Mesendoderm (in vitro differentiated cells): ENCODE results near the gene KCNC2.

ENCODE experiments used
- DNase-seq: peaks from one replicate; pipeline ENCODE4 v3.0.0; 2013
- H2AK5ac ChIP-seq: 2 replicates; pipeline ENCODE4 v1.6.1; 2013; ENCODE audit warnings: low read length, inconsistent platforms
- H2BK120ac ChIP-seq: 2 replicates; pipeline ENCODE4 v1.6.1; 2013; ENCODE audit warnings: low read depth, mild to moderate bottlenecking, low read length, moderate library complexity, mixed read lengths
- H2BK15ac ChIP-seq: replicated peaks from 2 replicates; pipeline ENCODE4 v1.6.1; 2013; ENCODE audit warnings: low read depth, mild to moderate bottlenecking, moderate library complexity
- H2BK5ac ChIP-seq: 2 replicates; pipeline ENCODE4 v1.6.1; 2013; ENCODE audit warnings: low read length, inconsistent platforms
- H3K18ac ChIP-seq: 2 replicates; pipeline ENCODE4 v1.6.1; 2013; ENCODE audit warnings: mild to moderate bottlenecking, low read length, mixed read lengths
- H3K23ac ChIP-seq: one replicate; pipeline ENCODE4 v1.6.1; 2013; ENCODE audit warnings: low read length
- H3K27ac ChIP-seq: 2 replicates; pipeline ENCODE4 v1.5.1; 2013; ENCODE audit warnings: low read depth, mild to moderate bottlenecking, inconsistent platforms, low read length, moderate library complexity
- H3K27me3 ChIP-seq: 2 replicates; pipeline ENCODE4 v1.6.1; 2013; ENCODE audit warnings: low read length, control low read depth, mild to moderate bottlenecking, inconsistent platforms; ENCODE audit not compliant: insufficient read depth, poor library complexity
- H3K36me3 ChIP-seq: 2 replicates; pipeline ENCODE4 v1.6.1; 2013; ENCODE audit warnings: low read length, inconsistent platforms; ENCODE audit not compliant: control insufficient read depth, insufficient read depth
- H3K4ac ChIP-seq: one replicate; pipeline ENCODE4 v1.6.1; 2013; ENCODE audit warnings: low read depth, mild to moderate bottlenecking, low read length, moderate library complexity
- H3K4me1 ChIP-seq: 2 replicates; pipeline ENCODE4 v1.6.1; 2013; ENCODE audit warnings: low read depth, low read length, inconsistent platforms; ENCODE audit not compliant: control insufficient read depth
- H3K4me2 ChIP-seq: 2 replicates; pipeline ENCODE4 v1.6.1; 2013; ENCODE audit warnings: low read length
- H3K4me3 ChIP-seq: 2 replicates; pipeline ENCODE4 v1.5.1; 2013; ENCODE audit warnings: mild to moderate bottlenecking, low read length
- H3K56ac ChIP-seq: one replicate; pipeline ENCODE4 v1.6.1; 2013; ENCODE audit warnings: low read length
- H3K79me1 ChIP-seq: 2 replicates; pipeline ENCODE4 v1.6.1; 2013; ENCODE audit warnings: low read length, inconsistent platforms
- H3K79me2 ChIP-seq: 2 replicates; pipeline ENCODE4 v1.6.1; 2013; ENCODE audit warnings: mild to moderate bottlenecking, low read length; ENCODE audit not compliant: control insufficient read depth, insufficient read depth
- H3K9ac ChIP-seq: 2 replicates; pipeline ENCODE4 v1.6.1; 2013; ENCODE audit warnings: low read length, inconsistent platforms
- H4K5ac ChIP-seq: one replicate; pipeline ENCODE4 v1.6.1; 2013; ENCODE audit warnings: low read length
- H4K8ac ChIP-seq: one replicate; pipeline ENCODE4 v1.6.1; 2013; ENCODE audit warnings: low read depth, mild to moderate bottlenecking, control low read depth, low read length, moderate library complexity
- WGBS: extraction: QIAGEN DNeasy Blood & Tissue Kit; methylation state at CpG from one replicate; pipeline ENCODE4 v1.1.7; 2013; ENCODE audit warnings: low lambda C conversion rate, missing lambda C conversion rate; ENCODE audit not compliant: insufficient coverage; ENCODE audit errors: extremely low coverage; 5-methylcytosine and 5-hydroxymethylcytosine counted together

KCNC2 gene

DNA sequence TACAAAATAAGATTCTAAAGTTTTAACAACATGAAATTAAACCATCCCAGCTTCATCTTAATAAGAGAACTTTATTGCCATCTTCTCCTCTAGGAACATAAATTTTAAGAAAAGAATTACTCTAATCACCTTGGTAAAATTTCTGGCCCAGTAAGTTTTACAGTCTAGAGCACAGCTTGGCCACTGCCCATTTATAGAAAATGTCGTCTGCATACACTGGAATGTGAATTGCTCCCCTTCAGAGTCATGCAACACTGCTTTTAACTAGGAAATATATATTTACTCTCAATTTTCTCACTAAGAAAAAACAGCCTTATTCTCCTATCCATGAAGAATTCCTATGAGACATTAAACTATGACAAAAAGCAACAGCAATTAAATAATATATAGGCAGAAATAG lies 48.2 kb downstream of the KCNC2 start:
- no peak overlapping the region for H3K4ac ChIP-seq
- H3K36me3 ChIP-seq = no peaks in the 10 kb centered on the region
- no peak overlapping the region for H2BK120ac ChIP-seq
- no peaks in the 10 kb centered on the region for H3K4me1 ChIP-seq
- no peak overlapping the region for H3K4me2 ChIP-seq
- no peaks in the 10 kb centered on the region for H3K27me3 ChIP-seq
- H3K27ac ChIP-seq = no peak overlapping the region
- H3K56ac ChIP-seq = no peak overlapping the region
- H3K18ac ChIP-seq = no peak overlapping the region
- no peak overlapping the region for H4K8ac ChIP-seq
- DNase-seq = no peak
- H3K9ac ChIP-seq = no peak overlapping the region
- H4K5ac ChIP-seq = no peak overlapping the region
- no peaks in the 10 kb centered on the region for H3K79me1 ChIP-seq
- H2BK15ac ChIP-seq = no peak overlapping the region
- H3K79me2 ChIP-seq = no peaks in the 10 kb centered on the region
- WGBS = no CpG with 5 or more reads among the region's 1 CpG
- no peak overlapping the region for H2BK5ac ChIP-seq
- H3K23ac ChIP-seq = no peak overlapping the region
- no peak overlapping the region for H2AK5ac ChIP-seq
- no peak overlapping the region for H3K4me3 ChIP-seq

DNA sequence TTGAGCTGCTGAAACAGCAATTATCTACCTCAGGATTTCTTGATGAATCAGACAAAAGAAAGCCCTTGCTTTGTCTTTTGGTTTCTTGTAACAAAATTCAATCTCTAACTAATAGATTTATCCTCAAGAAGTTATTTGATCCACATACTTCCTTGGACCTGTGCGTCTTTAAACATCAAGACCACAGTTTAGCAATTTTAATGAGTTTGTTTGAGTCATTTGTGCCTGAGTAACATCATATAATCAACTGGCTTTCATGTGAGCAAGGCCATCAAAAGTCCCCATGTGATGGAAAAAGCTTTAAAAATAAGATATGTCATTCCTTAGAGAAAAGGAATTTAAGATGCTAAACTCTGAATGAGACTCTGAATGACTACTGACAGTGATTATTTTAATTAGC lies 52.3 kb downstream of the KCNC2 start:
- Histone ChIP-seq H3K79me1 (no peaks in the 10 kb centered on the region), H3K4me3 (no peak overlapping the region), H3K27ac (no peak overlapping the region), H3K27me3 (no peaks in the 10 kb centered on the region), H3K4ac (no peak overlapping the region), H4K8ac (no peak overlapping the region), H3K56ac (no peak overlapping the region), H3K23ac (no peak overlapping the region), H2BK15ac (no peak overlapping the region), H4K5ac (no peak overlapping the region), H3K18ac (no peak overlapping the region), H3K4me2 (no peak overlapping the region), H2BK5ac (no peak overlapping the region), H3K4me1 (no peaks in the 10 kb centered on the region), H3K9ac (no peak overlapping the region), H3K36me3 (no peaks in the 10 kb centered on the region), H2AK5ac (no peak overlapping the region), H2BK120ac (no peak overlapping the region), H3K79me2 (no peaks in the 10 kb centered on the region)
- WGBS = no CpG with 5 or more reads among the region's 1 CpG
- DNase-seq = no peak

DNA sequence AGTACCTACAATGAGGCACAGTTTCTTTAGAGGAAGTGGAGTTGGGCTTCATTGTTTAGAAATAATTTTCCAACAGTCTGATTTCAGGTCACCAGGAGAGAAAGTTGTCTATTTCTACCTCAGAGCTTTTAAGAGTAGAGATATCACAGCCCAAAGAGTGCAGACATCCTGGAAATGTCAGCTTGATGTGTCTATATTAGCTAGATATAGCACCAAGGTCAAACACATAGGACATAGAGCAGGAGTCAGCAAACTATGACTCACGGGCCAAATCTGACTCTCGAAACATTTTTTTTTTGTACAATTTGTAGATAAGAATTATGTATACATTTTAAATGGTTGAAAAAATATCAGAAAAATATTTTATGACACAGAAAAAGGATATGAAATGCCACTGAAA lies 53.7 kb downstream of the KCNC2 start:
- Histone ChIP-seq H4K5ac (no peak overlapping the region), H3K27me3 (no peaks in the 10 kb centered on the region), H3K18ac (no peak overlapping the region), H3K36me3 (no peaks in the 10 kb centered on the region), H3K4me2 (no peak overlapping the region), H3K79me2 (no peaks in the 10 kb centered on the region), H3K27ac (no peak overlapping the region), H3K9ac (no peak overlapping the region), H3K4me3 (no peak overlapping the region), H2BK120ac (no peak overlapping the region), H2BK15ac (no peak overlapping the region), H2BK5ac (no peak overlapping the region), H2AK5ac (no peak overlapping the region), H3K79me1 (no peaks in the 10 kb centered on the region), H3K4me1 (no peaks in the 10 kb centered on the region), H3K4ac (no peak overlapping the region), H3K56ac (no peak overlapping the region), H4K8ac (no peak overlapping the region), H3K23ac (no peak overlapping the region)
- no CpG with 5 or more reads among the region's 2 CpGs for WGBS
- no peak for DNase-seq

DNA sequence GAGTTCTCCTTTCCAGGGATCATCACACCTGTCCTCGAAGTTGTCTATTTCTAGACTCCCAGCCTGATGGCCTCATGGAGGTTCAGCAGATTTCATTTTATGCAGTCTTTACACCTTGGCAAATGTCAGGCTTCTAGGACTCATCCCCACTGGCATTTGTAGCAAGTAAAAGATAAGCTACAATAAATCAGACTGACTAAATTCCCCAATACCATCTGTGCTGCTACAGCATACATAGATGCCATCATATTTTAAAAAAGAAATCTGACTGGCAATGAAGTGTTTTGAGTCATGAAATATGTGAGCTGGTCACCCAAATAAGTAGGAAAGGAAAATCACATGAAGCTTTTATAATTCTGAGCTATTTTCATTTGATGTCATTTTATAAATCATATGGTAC lies 55.3 kb downstream of the KCNC2 start:
- H3K36me3 ChIP-seq = no peaks in the 10 kb centered on the region
- no peak overlapping the region for H3K18ac ChIP-seq
- no peak for DNase-seq
- H3K4me2 ChIP-seq = no peak overlapping the region
- H3K79me2 ChIP-seq = no peaks in the 10 kb centered on the region
- H3K79me1 ChIP-seq = no peaks in the 10 kb centered on the region
- no peak overlapping the region for H3K4ac ChIP-seq
- H3K56ac ChIP-seq = no peak overlapping the region
- H3K4me1 ChIP-seq = no peaks in the 10 kb centered on the region
- H3K27me3 ChIP-seq = no peaks in the 10 kb centered on the region
- H3K23ac ChIP-seq = no peak overlapping the region
- H4K5ac ChIP-seq = no peak overlapping the region
- H2BK5ac ChIP-seq = no peak overlapping the region
- no peak overlapping the region for H2BK120ac ChIP-seq
- WGBS = no CpG with 5 or more reads among the region's 1 CpG
- no peak overlapping the region for H3K27ac ChIP-seq
- H4K8ac ChIP-seq = no peak overlapping the region
- no peak overlapping the region for H2AK5ac ChIP-seq
- no peak overlapping the region for H3K9ac ChIP-seq
- no peak overlapping the region for H2BK15ac ChIP-seq
- no peak overlapping the region for H3K4me3 ChIP-seq

DNA sequence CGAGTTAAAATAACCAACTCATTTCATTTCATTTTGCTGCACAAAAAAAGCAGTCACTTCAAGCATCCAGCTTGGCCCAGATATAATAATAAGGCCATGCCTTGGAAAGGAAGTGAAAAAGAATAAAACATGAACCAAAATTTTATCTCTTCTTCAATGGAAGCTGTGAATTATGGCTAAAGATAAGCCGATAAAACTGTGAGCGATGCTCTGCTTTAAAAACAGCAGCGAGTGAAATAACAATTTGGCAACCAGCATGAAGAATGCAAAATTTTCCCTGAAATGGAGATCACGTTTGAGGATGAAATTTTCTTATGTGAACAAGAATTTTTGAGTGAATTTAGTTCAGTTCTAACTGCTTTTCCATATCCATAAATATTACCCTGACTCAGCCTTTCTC lies 70.4 kb downstream of the KCNC2 start:
- Histone ChIP-seq H3K79me1 (no peaks in the 10 kb centered on the region), H3K4ac (no peak overlapping the region), H3K56ac (no peak overlapping the region), H3K23ac (no peak overlapping the region), H3K79me2 (no peaks in the 10 kb centered on the region), H2BK5ac (no peak overlapping the region), H3K27ac (no peak overlapping the region), H4K8ac (no peak overlapping the region), H3K36me3 (no peaks in the 10 kb centered on the region), H4K5ac (no peak overlapping the region), H3K18ac (no peak overlapping the region), H2AK5ac (no peak overlapping the region), H2BK15ac (no peak overlapping the region), H3K9ac (no peak overlapping the region), H3K4me3 (no peak overlapping the region), H2BK120ac (no peak overlapping the region), H3K27me3 (no peaks in the 10 kb centered on the region), H3K4me1 (no peaks in the 10 kb centered on the region), H3K4me2 (no peak overlapping the region)
- WGBS = no CpG with 5 or more reads among the region's 5 CpGs
- no peak for DNase-seq

DNA sequence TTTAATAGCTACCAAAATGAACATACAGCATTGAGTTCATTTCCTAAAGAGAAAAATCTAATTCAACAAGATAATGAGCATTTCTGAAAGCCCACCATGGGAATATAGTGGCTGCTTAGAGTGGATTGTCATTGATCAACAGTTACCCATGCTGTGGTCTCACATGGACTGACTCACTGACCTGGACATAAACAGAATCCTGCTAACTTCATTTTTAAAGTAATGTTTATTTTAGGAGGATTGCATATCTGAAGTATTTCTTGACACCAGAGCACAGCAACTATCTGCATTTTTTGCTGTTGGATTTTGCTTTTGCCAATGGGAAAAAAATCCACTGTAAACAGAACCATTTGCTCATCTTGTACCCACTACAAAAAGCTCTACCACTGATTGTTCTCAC lies 71.7 kb downstream of the KCNC2 start:
- no peaks in the 10 kb centered on the region for H3K79me2 ChIP-seq
- H3K27ac ChIP-seq = no peak overlapping the region
- H3K9ac ChIP-seq = no peak overlapping the region
- H3K18ac ChIP-seq = no peak overlapping the region
- H3K56ac ChIP-seq = no peak overlapping the region
- no peaks in the 10 kb centered on the region for H3K36me3 ChIP-seq
- H3K4ac ChIP-seq = no peak overlapping the region
- no peak overlapping the region for H4K5ac ChIP-seq
- no peak overlapping the region for H2BK5ac ChIP-seq
- no peaks in the 10 kb centered on the region for H3K79me1 ChIP-seq
- H2BK15ac ChIP-seq = no peak overlapping the region
- H3K23ac ChIP-seq = no peak overlapping the region
- no peak for DNase-seq
- no peak overlapping the region for H3K4me2 ChIP-seq
- no peak overlapping the region for H4K8ac ChIP-seq
- no peak overlapping the region for H2BK120ac ChIP-seq
- H3K4me3 ChIP-seq = no peak overlapping the region
- no peak overlapping the region for H2AK5ac ChIP-seq
- no peaks in the 10 kb centered on the region for H3K27me3 ChIP-seq
- H3K4me1 ChIP-seq = no peaks in the 10 kb centered on the region
